MCF 10A (cell line): ENCODE data around the gene PLEKHS1. TPM values are rescaled to one million over a fixed set of nuclear protein-coding genes. Genes with fewer than 3 reads are reported as not detected.

Experiments
- BruUV-seq: library from RNA; stranded (reverse); fragments of 400-500 nt; replicated peaks from 2 replicates; lab custom pipeline; 2021; lab: Mats Ljungman, UMichigan
- CTCF ChIA-PET: fragments of 300-600 bp; sonication (Branson Sonifier 250); formaldehyde crosslinking; extraction: SDS; loops from one replicate; lab custom pipeline; 2021; ENCODE audit warnings: antibody characterized with exemption, inconsistent platforms; lab: Yijun Ruan, JAX
- POLR2A ChIA-PET: fragments of 300-600, 350-650 bp; sonication (Branson Sonifier 250); formaldehyde crosslinking; extraction: SDS; loops from one replicate; lab custom pipeline; 2020; ENCODE audit warnings: antibody characterized with exemption, inconsistent platforms; lab: Yijun Ruan, JAX
- DNase-seq: peaks from one replicate; pipeline ENCODE4 v3.0.0-alpha.2; 2018; ENCODE audit not compliant: unreplicated experiment
- H3K27ac Mint-ChIP-seq: one replicate; pipeline ENCODE4 v1.8.0; 2022; ENCODE audit warnings: mild to moderate bottlenecking, low read depth, mixed read lengths; ENCODE audit not compliant: unreplicated experiment
- H3K27me3 Mint-ChIP-seq: one replicate; pipeline ENCODE4 v1.8.0; 2022; ENCODE audit warnings: mixed read lengths; ENCODE audit not compliant: insufficient read depth, unreplicated experiment
- H3K36me3 Mint-ChIP-seq: one replicate; pipeline ENCODE4 v1.8.0; 2022; ENCODE audit warnings: mild to moderate bottlenecking, moderate library complexity, mixed read lengths; ENCODE audit not compliant: insufficient read depth, unreplicated experiment
- H3K4me1 Mint-ChIP-seq: one replicate; pipeline ENCODE4 v1.8.0; 2022; ENCODE audit warnings: mixed read lengths; ENCODE audit not compliant: insufficient read depth, unreplicated experiment
- H3K4me3 Mint-ChIP-seq: one replicate; pipeline ENCODE4 v1.8.0; 2022; ENCODE audit warnings: mild to moderate bottlenecking, moderate library complexity, mixed read lengths; ENCODE audit not compliant: unreplicated experiment
- H3K9me3 Mint-ChIP-seq: one replicate; pipeline ENCODE4 v1.8.0; 2022; ENCODE audit warnings: mixed read lengths; ENCODE audit not compliant: unreplicated experiment
- intact Hi-C: fragments of 100-400 bp; cut with micrococcal nuclease; formaldehyde crosslinking; loops from 2 replicates; pipeline ENCODE4 v1.14.1; 2022
- total RNA-seq: library from RNA; stranded (reverse); gene quantifications from 2 replicates; pipeline ENCODE4 v1.2.3, GENCODE V29; 2022
- TF ChIP-seq, protein P1 (sequence below): fragments of 200-600 bp; IDR thresholded peaks from one replicate; pipeline ENCODE4 v1.8.0; 2022; ENCODE audit warnings: antibody characterized with exemption, mild to moderate bottlenecking; ENCODE audit not compliant: unreplicated experiment

Gene PLEKHS1
- total RNA-seq, 1 experiment from 2014 or later, result not detected

GRCh38 chr10:113754125-113754524 lies 2.6 kb downstream of the PLEKHS1 start:
- DNase-seq, result no peak
- peaks cover 2% of the 10 kb centered on the region for H3K36me3 Mint-ChIP-seq
- H3K27ac Mint-ChIP-seq, result no peak overlapping the region
- H3K4me3 Mint-ChIP-seq, result no peak overlapping the region
- intact Hi-C loops, result no loop called here
- ChIA-PET POLR2A (interaction anchor here (0.6 kb wide), 1 partner anchor 1629 kb away, joined by 4 read pairs; no protein-coding TSS in a partner anchor), CTCF (interaction anchor here (1.7 kb wide), 1 partner anchor 45 kb away, joined by 5 read pairs; no protein-coding TSS in a partner anchor)
- TF ChIP-seq, protein P1, sequence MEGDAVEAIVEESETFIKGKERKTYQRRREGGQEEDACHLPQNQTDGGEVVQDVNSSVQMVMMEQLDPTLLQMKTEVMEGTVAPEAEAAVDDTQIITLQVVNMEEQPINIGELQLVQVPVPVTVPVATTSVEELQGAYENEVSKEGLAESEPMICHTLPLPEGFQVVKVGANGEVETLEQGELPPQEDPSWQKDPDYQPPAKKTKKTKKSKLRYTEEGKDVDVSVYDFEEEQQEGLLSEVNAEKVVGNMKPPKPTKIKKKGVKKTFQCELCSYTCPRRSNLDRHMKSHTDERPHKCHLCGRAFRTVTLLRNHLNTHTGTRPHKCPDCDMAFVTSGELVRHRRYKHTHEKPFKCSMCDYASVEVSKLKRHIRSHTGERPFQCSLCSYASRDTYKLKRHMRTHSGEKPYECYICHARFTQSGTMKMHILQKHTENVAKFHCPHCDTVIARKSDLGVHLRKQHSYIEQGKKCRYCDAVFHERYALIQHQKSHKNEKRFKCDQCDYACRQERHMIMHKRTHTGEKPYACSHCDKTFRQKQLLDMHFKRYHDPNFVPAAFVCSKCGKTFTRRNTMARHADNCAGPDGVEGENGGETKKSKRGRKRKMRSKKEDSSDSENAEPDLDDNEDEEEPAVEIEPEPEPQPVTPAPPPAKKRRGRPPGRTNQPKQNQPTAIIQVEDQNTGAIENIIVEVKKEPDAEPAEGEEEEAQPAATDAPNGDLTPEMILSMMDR, result no peak
- H3K27me3 Mint-ChIP-seq, result no peaks in the 10 kb centered on the region
- BruUV-seq, result no TSS peak
- no peaks in the 10 kb centered on the region for H3K4me1 Mint-ChIP-seq
- no peaks in the 10 kb centered on the region for H3K9me3 Mint-ChIP-seq

- ChIA-PET POLR2A (no interaction called here), CTCF (interaction anchor here (0.5 to 1.7 kb wide), 3 partner anchors 45 to 334 kb away, joined by 3 to 5 read pairs (median 3); no protein-coding TSS in a partner anchor)
- no peaks in the 10 kb centered on the region for H3K4me1 Mint-ChIP-seq
- H3K36me3 Mint-ChIP-seq, result no peaks in the 10 kb centered on the region
- intact Hi-C loops, result no loop called here
- no peak overlapping the region for H3K27ac Mint-ChIP-seq
- no peaks in the 10 kb centered on the region for H3K9me3 Mint-ChIP-seq
- BruUV-seq, result no TSS peak
- H3K4me3 Mint-ChIP-seq, result no peak overlapping the region
- no peak for DNase-seq
- no peaks in the 10 kb centered on the region for H3K27me3 Mint-ChIP-seq
- TF ChIP-seq, protein P1, result no peak
These were observed 3.3 kb downstream of the PLEKHS1 start for GRCh38 chr10:113754768-113755167.

DNA sequence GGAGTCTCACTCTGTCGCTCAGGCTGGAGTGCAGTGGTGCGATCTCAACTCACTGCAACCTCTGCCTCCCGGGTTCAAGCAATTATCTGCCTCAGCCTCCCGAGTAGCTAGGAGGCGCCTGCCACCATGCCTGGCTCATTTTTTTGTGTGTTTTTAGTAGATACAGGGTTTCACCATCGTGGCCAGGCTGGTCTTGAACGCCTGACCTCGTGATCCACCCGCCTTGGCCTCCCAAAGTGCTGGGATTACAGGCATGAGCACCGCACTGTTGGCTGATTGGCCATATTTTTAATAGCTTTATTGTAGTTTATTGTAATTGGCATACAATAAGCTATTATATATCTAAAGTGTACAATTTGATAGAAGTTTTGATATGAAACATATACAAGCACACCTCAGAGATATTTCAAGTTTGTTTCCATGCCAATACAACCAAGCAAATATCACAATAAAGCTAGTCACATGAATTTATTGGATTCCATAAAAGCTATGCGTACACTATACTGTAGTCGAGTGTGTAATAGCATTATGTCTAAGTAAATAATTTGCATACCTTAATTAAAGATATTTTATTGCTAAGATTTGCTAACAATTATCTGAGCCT lies 5.6 kb downstream of the PLEKHS1 start:
- CTCF ChIA-PET, result no interaction called here
- POLR2A ChIA-PET, result no interaction called here
- no peaks in the 10 kb centered on the region for H3K27me3 Mint-ChIP-seq
- TF ChIP-seq, protein P1, result no peak
- no peak overlapping the region for H3K27ac Mint-ChIP-seq
- H3K9me3 Mint-ChIP-seq, result no peaks in the 10 kb centered on the region
- intact Hi-C loops, result no loop called here
- no peak overlapping the region for H3K4me3 Mint-ChIP-seq
- no peaks in the 10 kb centered on the region for H3K36me3 Mint-ChIP-seq
- no TSS peak for BruUV-seq
- no peak for DNase-seq
- H3K4me1 Mint-ChIP-seq, result no peaks in the 10 kb centered on the region

DNA sequence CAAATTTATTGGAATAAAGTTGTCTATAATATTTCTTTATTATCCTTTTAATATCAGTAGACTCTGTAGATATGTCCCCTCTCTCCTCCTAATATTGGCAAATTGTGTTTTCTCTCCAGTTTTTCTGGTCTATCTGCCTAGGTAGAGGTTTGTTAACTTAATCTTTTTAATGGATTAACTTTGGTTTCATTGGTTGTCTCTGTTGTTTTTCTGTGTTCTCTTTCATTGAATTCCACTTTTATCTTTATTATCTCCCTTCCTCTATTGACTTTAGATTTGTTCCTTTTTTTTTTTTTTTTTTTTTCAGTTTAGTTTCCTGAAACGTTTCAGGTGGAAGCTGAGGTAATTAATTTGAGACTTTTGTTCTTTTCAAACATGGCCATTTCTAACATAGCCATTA lies 10.6 kb downstream of the PLEKHS1 start:
- H3K36me3 Mint-ChIP-seq, result no peaks in the 10 kb centered on the region
- H3K4me3 Mint-ChIP-seq, result no peak overlapping the region
- TF ChIP-seq, protein P1, result no peak
- no peak overlapping the region for H3K27ac Mint-ChIP-seq
- H3K9me3 Mint-ChIP-seq, result peaks cover 10% of the 10 kb centered on the region
- BruUV-seq, result no TSS peak
- H3K27me3 Mint-ChIP-seq, result peaks cover 14% of the 10 kb centered on the region
- no peak for DNase-seq
- ChIA-PET POLR2A (no interaction called here), CTCF (no interaction called here)
- intact Hi-C loops, result no loop called here
- H3K4me1 Mint-ChIP-seq, result no peaks in the 10 kb centered on the region
